GM18508 (cell line): ENCODE data around the gene TUBB4B.

Experiments used
- ATAC-seq: cut with Tn5 transposase; IDR thresholded peaks from one replicate; pipeline ENCODE4 v1.9.1; 2021; ENCODE audit warnings: moderate number of reproducible peaks; ENCODE audit not compliant: insufficient read depth, unreplicated experiment

The TUBB4B gene

DNA sequence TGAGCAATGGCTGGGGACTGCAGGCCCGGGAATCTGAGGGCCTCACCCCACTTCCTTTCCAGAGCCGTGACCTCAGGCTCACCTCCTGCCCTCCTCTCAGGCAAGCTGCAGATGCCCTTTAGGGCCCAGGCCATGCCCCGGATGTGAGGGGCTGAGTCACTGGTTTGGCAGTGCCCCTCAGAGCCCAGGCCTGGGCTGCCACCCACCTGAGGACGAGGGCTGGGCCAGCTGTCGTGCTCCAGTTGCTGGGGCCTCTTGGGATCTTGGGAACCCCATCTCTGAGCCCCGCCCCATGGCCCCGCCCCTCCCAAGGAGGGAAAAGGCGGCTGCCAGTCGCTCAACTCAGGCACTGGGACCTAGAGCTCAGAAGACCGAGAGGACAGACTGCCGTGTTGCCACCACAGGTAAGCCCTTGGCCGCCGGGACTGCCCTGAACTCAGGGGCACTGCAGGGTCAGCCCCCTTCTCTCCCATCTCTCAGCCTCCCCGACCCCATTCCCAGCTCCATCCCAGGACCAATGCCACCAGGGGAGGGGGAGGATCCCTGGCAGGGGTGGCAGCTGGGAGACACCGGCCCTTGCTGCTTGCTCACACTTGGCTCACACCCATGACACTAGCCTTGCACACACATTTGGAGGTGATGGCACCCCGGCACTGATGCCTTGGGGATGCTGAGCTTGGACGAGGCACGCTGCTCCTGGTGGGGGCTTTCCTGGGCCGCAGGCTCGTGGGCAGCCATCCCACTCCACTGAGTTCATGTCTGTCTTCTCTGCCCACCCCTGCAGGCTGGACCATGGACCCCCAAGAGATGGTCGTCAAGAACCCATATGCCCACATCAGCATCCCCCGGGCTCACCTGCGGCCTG is 16.0 kb upstream of the TUBB4B start, which contains the start of gene CYSRT1:
TSS of gene CYSRT1 (plus strand) at position 345 of the 865 bp plus-strand sequence. CDS start at position 793, 448 bp downstream.
- no peak for ATAC-seq

- no peak for ATAC-seq
These were observed 15.3 kb upstream of the TUBB4B start for GRCh38 chr9:137225699-137226331.

DNA sequence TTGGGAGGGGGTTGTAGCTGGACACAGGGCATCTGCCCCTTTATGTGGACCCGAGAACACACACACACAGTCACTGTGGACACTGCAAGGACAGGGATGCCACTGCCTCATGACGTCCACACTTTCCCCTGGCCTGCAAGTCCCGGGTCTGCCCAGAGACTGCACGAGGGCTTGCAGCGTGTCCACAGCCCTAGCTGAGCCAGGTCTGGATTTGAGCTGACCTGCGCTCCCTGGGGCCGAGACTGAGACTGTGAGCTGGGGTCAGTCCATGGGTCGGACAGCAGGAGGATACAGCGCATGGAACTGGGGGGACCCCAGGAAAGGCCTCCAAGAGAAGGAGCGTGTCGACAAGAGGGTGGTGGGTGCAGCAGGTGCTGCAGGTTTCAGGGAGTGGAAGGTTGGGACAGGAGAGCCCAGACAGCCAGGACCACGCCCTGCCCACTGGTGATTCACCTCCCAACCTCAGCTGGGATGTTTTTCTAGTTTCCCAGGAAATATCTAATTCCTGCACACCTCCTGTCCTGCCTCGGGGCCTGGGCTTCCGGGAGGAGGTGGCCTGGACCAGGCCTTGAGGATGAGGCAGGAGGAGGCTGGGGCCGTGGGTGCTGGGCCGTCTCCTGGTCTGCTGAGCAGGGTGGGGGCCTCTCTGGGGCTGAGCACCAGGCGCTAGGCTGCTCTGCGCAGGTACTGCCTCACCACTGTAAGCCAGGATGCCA is 14.6 kb upstream of the TUBB4B start:
- no peak for ATAC-seq

GRCh38 chr9:137227054-137227852 is 13.8 kb upstream of the TUBB4B start, which contains the start of gene RNF224:
TSS of gene RNF224 (plus strand) at chr9:137227502. CDS start at chr9:137228336, 834 bp downstream.
- ATAC-seq: no peak

- no peak for ATAC-seq
These were observed 13.1 kb upstream of the TUBB4B start for GRCh38 chr9:137227853-137228505.

DNA sequence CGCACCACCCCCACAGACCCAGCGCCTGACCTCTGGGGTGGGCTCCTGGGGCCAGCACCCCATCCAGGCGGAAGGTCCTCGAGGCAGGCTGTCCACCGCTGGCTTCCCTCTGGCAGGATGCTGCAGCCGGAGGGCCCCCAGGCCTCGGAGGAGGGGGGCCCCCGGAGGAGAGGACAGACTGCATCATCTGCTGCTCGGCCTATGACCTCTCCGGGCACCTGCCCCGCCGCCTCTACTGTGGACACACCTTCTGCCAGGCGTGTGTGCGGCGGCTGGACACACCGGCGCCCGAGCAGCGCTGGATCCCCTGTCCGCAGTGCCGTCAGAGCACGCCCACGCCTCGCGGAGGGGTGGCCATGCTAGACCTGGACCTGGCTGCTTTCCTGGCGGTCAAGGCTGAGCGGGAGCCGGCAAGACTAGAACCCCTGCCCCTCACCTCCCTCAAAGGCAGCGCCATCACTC is 12.6 kb upstream of the TUBB4B start:
- no peak for ATAC-seq

DNA sequence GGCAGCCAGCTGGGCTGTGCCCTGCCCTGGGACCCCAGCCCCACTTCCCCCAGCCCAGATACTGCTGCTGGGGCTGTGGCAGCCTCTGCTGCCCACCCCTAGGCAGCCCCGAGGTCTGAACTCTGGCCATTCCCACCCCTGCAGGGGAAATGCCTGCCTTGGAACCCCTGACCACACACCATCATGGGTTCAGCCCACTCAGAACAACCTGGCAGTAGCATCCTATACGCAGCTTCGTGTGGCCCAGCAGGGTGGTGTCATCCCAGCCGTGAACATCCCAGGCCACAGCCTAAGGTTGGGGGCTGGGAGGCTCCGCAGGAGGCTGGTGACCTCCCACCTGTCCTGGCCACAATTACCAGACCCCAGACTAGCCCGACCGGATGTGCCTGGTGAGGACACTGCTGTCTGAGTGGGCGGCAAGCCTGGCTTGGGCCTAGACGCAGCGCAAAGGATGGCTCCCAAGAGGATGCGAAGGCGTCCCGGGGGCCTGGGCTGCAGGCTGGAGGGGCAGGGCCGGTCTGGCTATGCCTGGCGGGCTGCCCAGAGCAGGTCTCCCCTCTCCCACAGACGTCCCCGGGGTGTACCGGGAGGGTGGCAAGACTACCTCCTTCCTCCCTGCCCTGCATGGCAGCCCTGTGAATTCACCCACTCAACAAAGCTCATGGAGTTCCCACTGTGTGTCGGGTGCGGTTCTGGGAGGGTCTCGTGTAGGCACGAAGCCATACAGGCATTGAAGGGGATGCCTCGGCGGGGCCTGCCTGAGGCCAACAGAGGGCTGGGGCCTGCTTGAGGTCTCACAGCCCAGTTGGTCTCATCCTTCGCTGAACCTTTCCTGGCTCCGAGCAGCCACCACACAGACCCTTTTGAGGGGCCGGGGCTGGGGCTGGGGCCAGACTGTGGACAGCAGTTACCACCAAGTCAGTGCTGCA is 11.9 kb upstream of the TUBB4B start:
- no peak for ATAC-seq

DNA sequence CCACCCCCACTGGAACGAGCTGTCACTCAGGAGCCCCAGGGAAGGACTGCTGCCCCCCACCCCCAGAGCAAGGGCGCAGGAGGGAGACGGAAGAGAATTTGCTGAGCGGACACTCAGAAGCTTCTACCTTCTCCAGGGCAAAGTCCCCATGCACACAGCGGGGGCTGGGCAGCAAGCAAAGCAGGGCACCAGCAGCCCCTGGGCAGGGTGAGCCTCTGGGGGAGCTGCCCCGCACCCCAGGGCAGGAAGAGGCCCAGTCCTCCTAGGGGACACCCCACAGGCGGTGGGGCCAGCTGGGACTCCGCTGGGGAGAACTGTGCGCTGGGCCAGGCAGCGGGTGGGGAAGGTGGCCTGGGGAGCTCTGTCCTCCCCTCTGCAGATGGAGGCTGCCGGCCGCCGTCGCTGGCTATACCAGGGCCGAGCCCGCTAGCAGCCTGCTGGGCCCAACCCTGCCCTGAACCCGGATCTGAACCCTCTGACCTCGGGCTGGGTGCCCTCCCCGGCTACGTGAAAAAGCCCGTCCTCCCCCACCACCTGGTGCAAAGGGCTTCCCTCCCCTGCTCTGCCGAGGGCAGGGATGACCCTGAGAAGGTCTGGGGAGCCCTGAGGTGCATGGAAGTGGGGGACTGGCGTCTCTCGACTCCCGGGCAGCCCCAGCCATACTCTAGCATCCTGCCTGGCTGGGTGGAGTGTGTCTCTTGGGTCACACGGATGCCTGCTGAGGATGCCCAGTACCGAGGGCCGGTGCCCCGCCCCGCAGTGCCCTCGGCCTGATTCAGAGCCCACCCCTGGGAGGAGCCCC is 11.0 kb upstream of the TUBB4B start:
- no peak for ATAC-seq

DNA sequence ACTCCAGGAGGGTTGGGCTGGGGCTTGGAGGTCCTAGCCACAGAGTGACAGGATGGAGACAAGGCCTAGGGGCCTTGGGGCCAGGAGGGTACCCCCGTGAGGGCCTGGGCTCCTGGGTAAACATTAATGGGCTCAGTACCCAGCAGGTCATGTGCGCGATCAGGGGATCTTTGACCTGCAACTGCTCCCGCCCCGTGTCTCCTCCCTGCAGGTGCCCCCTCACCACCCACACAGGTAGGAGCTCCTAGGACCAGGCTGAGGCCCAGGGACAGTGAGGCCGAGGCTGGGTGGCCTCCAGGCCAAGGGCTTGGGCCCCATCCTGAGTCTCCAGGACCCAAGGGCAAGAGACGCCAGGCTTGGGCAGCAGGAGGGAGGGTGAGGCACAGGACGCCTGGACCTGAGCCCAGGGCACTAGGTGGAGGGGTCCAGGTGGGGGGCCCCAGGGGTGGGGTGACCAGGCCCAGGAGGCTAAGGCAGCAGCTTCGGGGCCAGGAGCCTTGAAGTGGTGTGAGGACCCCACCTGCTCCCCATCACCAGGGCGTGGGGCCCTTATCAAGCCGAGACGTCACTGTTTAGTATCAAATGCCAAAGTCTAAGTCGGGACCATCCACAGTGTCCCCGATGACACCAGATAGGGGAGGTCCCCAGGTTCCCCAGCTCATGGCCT is 10.2 kb upstream of the TUBB4B start, which contains the start of gene SLC34A3:
TSS of gene SLC34A3 (plus strand) at position 197 of the 667 bp plus-strand sequence. CDS start 802 bp downstream, outside the sequence.
- no peak for ATAC-seq

GRCh38 chr9:137231372-137232039 is 9.6 kb upstream of the TUBB4B start:
- ATAC-seq: no peak

DNA sequence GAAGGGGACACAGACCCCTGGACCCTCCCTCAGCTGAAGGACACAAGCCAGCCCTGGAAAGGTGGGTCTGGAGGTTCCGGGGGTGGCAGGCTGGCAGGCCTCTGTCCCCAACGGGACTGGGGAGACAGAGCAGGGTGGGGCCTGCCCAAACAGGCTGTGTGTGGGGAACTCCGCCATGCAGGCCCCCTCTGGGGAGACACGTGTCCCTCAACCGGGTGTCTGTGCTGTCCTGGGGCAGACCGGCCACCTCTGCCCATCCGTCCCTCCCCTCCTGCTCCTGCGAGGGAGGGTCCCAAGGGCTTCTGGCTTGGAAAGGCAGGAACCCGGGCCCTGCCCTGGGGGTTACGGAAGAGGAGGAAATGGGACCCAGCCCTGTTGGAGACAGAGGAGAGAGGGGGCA is 9.0 kb upstream of the TUBB4B start:
- ATAC-seq: no peak

GRCh38 chr9:137232510-137232909 is 8.6 kb upstream of the TUBB4B start:
- ATAC-seq: no peak

- ATAC-seq: no peak
These were observed 7.7 kb upstream of the TUBB4B start for GRCh38 chr9:137233143-137233980.

DNA sequence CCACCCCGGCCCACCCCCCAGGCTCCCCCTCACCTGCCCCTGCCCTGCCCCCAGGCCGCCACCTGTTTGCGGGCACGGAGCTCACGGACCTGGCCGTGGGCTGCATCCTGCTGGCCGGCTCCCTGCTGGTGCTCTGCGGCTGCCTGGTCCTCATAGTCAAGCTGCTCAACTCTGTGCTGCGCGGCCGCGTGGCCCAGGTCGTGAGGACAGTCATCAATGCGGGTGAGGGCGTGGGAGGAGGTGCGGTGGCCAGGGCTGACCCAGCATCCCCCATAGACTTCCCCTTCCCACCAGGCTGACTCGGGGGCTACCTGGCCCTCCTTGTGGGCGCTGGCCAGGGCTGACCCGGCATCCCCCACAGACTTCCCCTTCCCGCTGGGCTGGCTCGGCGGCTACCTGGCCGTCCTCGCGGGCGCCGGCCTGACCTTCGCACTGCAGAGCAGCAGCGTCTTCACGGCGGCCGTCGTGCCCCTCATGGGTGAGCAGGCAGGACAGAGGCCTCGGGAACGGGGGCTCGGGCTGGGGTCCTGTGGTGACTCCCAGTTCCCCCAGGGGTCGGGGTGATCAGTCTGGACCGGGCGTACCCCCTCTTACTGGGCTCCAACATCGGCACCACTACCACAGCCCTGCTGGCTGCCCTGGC is 6.9 kb upstream of the TUBB4B start:
- ATAC-seq: no peak

DNA sequence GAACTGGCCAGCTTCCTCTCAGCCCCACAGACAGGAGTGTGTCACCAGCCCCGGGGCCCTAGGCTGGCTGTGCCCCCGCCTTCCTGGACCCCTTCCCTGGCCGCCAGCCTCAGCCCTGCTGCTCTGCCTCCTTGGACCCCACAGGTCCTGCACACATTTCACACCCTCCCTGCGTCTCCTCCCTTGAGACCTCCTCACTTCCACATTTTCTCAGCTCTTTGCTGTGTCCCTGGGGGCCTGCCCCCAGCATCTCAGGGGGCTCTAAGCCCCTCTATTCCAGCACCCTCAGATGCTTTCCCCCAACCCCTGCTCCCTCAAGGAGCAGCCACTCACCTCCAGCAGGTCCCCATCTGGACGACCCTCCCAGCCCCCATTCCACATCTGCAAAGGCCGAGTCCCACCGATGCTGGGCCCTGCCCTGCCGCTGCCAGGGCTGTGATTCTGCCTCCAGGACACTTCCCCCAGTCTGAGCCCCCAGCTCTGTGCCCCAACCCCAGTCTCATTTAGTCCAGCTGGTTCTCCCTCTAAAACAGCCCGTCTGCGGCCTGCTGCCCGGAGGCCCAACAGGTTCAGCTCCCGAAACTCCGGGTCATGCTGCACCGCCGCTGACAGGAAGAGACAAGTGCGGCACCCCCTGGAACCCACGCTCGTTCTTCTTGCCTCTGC is 6.2 kb upstream of the TUBB4B start:
- no peak for ATAC-seq
